ENCODE data around the gene NENF.

DNA sequence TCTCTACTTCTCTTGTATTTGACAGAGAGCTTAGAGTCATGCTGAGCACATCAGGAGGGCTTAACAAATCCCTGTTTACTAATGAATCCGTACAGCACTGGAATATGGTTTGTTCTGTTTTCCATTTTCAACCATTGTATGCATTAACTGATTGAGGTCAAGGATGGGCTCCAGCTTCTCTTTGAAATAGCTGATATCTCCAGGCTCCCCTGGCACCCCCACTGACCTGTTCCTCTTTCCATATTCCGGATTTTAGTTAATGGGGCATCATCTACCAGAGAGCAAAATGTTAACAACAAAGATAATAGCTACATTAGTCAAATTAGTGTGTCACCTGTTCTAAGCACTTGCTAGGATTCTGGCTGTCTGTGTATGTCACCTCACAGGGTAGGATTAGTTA lies 57.6 kb downstream of the NENF start:
- TF ChIP-seq, protein P1, sequence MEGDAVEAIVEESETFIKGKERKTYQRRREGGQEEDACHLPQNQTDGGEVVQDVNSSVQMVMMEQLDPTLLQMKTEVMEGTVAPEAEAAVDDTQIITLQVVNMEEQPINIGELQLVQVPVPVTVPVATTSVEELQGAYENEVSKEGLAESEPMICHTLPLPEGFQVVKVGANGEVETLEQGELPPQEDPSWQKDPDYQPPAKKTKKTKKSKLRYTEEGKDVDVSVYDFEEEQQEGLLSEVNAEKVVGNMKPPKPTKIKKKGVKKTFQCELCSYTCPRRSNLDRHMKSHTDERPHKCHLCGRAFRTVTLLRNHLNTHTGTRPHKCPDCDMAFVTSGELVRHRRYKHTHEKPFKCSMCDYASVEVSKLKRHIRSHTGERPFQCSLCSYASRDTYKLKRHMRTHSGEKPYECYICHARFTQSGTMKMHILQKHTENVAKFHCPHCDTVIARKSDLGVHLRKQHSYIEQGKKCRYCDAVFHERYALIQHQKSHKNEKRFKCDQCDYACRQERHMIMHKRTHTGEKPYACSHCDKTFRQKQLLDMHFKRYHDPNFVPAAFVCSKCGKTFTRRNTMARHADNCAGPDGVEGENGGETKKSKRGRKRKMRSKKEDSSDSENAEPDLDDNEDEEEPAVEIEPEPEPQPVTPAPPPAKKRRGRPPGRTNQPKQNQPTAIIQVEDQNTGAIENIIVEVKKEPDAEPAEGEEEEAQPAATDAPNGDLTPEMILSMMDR (conservative IDR thresholded peaks at IDR 0.05): no peak
- no peak for TF ChIP-seq EZH2 (IDR thresholded peaks at IDR 0.05; ENCODE audit: low read depth)
